Measurements from ENCODE around the gene KSR1. TPM values are rescaled to one million over a fixed set of nuclear protein-coding genes. Genes with fewer than 3 reads are reported as not detected.
"Not testable (repeated sequence)": the region's sequence is repeated elsewhere in the genome, so short reads cannot be mapped to it uniquely, and the experiment has no call there.

Gene KSR1
- total and polyA plus RNA-seq, 9 of the 15 experiments (the other 6 are each of a cell fraction or from before 2014, with no cell fraction given): 1.4 to 51.7 (median 18.4) TPM

GRCh38 chr17:27649111-27649571 is 192.9 kb downstream of the KSR1 start:
- H3K27ac ChIP-seq (ENCODE audit: extremely low read depth, low read depth, low read length); H3K9me3 ChIP-seq (replicated peaks; ENCODE audit: control insufficient read depth, insufficient read depth, low read depth, low read length); H2AFZ ChIP-seq (ENCODE audit: low read depth, low read length); H3K4me3 ChIP-seq; H4K20me1 ChIP-seq (replicated peaks; ENCODE audit: control insufficient read depth, insufficient read depth, low read length); in situ Hi-C loops (cut with MboI); FAIRE-seq; intact Hi-C loops (cut with micrococcal nuclease); H3K9me1 ChIP-seq (ENCODE audit: control insufficient read depth, insufficient read depth, low read length); H3K79me2 ChIP-seq (ENCODE audit: control insufficient read depth, insufficient read depth, low read length); H3K36me3 ChIP-seq (ENCODE audit: control insufficient read depth, insufficient read depth, low read length); H3K27me3 ChIP-seq (ENCODE audit: control insufficient read depth in 2 of 2, insufficient read depth in 2 of 2, low read length in 2 of 2); POLR2A ChIA-PET; H3K4me2 ChIP-seq (ENCODE audit: insufficient read depth, low read length); CTCF ChIA-PET (ENCODE audit: low intra/inter-chr PET ratio); BruUV-seq (replicated peaks); TF ChIP-seq NR2C2 (CRISPR knock-in tag; IDR thresholded peaks at IDR 0.05): not testable (repeated sequence)
- peak; percentile 31; the same call in 2 of the 3 replicates for ATAC-seq
- Histone ChIP-seq H3K4me1 (replicated peaks in 1 of 2; ENCODE audit: control insufficient read depth in 2 of 2, insufficient read depth in 2 of 2, low read length in 2 of 2) (peaks cover 13 to 26% of the 10 kb centered on the region in 2 experiments; a peak in 4 of 5 replicates), H3K9ac (ENCODE audit: insufficient read depth in 1 of 2, low read depth in 2 of 2, low read length in 2 of 2) (peak overlapping the region in 1 of 2 experiments; percentile 52; a peak in 1 of 4 replicates)
- TF ChIP-seq NR2C1 (IDR thresholded peaks at IDR 0.05) (peak; percentile 79), NR2C1 (tag; IDR thresholded peaks at IDR 0.05) (peak; percentile 77), TFAP4 (CRISPR knock-in tag; IDR thresholded peaks at IDR 0.05; ENCODE audit: borderline replicate concordance) (0 out of 2 replicates have a peak, but pooled peaks have one; percentile 12), NR2C2 (tag; IDR thresholded peaks at IDR 0.05) (peak; percentile 36; the same call in 1 of the 2 replicates)
- WGBS (ENCODE audit: insufficient coverage, low coverage, missing lambda C conversion rate): 57% methylated on average over 5 of the region's 5 CpGs
- DNase-seq (ENCODE audit: extremely low read depth in 1 of 4, low spot score in 3 of 4): peak in 3 of 4 experiments; percentile 23 to 38 (median 28)
